Keratinocyte (primary cell): ENCODE results near the gene RBBP5. TPM values are rescaled to one million over a fixed set of nuclear protein-coding genes. Genes with fewer than 3 reads are reported as not detected.

Source experiments
- DNase-seq: peaks from one replicate; pipeline ENCODE4 v3.0.0-alpha.2; 2011; ENCODE audit warnings: low read depth, missing footprints, low spot score
- FAIRE-seq: peaks from 2 replicates; lab custom pipeline; 2011; peaks lifted over from hg19 to GRCh38; lab: Jason Lieb, UNC
- H2AFZ ChIP-seq: 2 replicates; pipeline ENCODE4 v1.6.0; 2012; ENCODE audit warnings: low read length, control low read depth, inconsistent platforms; ENCODE audit not compliant: control insufficient read depth
- H3K27ac ChIP-seq: 2 replicates; pipeline ENCODE4 v1.5.1; 2011; ENCODE audit warnings: low read length; ENCODE audit not compliant: control insufficient read depth, insufficient read depth
- H3K27me3 ChIP-seq: 3 replicates; pipeline ENCODE4 v1.6.0; 2011; ENCODE audit warnings: low read length; ENCODE audit not compliant: control insufficient read depth, insufficient read depth; ENCODE audit errors: extremely low read depth
- H3K36me3 ChIP-seq, 2 experiments: 2 replicates in 1 of 2; 3 replicates in 1 of 2; pipeline ENCODE4 v1.5.1; 2011; ENCODE audit warnings: low read length in 2 of 2, mild to moderate bottlenecking in 1 of 2; ENCODE audit not compliant: control insufficient read depth in 2 of 2, insufficient read depth in 2 of 2; ENCODE audit errors: extremely low read depth in 1 of 2
- H3K4me1 ChIP-seq: 3 replicates; pipeline ENCODE4 v1.5.1; 2011; ENCODE audit warnings: low read length; ENCODE audit not compliant: control insufficient read depth, insufficient read depth; ENCODE audit errors: extremely low read depth
- H3K4me2 ChIP-seq: 3 replicates; pipeline ENCODE4 v1.6.0; 2011; ENCODE audit warnings: low read depth, low read length; ENCODE audit not compliant: control insufficient read depth, insufficient read depth; ENCODE audit errors: extremely low read depth
- H3K4me3 ChIP-seq, 3 experiments: fragments of 200-600 bp in 1 of 3; sonication (generic) in 1 of 3; 2 replicates in 2 of 3; 3 replicates in 1 of 3; pipeline ENCODE4 v1.5.1; 2011 to 2016; ENCODE audit warnings: low read length in 3 of 3, mild to moderate bottlenecking in 3 of 3, control low read depth in 2 of 3, inconsistent platforms in 1 of 3, low read depth in 1 of 3, mixed read lengths in 1 of 3, mixed run types in 1 of 3, moderate library complexity in 1 of 3; ENCODE audit not compliant: control insufficient read depth in 2 of 3, insufficient read depth in 2 of 3; ENCODE audit errors: extremely low read depth in 1 of 3
- H3K79me2 ChIP-seq: 2 replicates; pipeline ENCODE4 v1.6.0; 2012; ENCODE audit warnings: low read length; ENCODE audit not compliant: control insufficient read depth, insufficient read depth
- H3K9ac ChIP-seq: 3 replicates; pipeline ENCODE4 v1.6.0; 2011; ENCODE audit warnings: low read length; ENCODE audit not compliant: control insufficient read depth, insufficient read depth; ENCODE audit errors: extremely low read depth
- H3K9me1 ChIP-seq: 3 replicates; pipeline ENCODE4 v1.6.0; 2011; ENCODE audit warnings: low read length; ENCODE audit not compliant: control insufficient read depth, insufficient read depth; ENCODE audit errors: extremely low read depth
- H3K9me3 ChIP-seq: 2 replicates; pipeline ENCODE4 v1.5.1; 2012; ENCODE audit warnings: low read depth, low read length; ENCODE audit not compliant: control insufficient read depth
- H4K20me1 ChIP-seq: 3 replicates; pipeline ENCODE4 v1.6.0; 2011; ENCODE audit warnings: low read length; ENCODE audit not compliant: control insufficient read depth, insufficient read depth; ENCODE audit errors: extremely low read depth
- CTCF ChIP-seq, 3 experiments: IDR thresholded peaks in 1 of 3; conservative IDR thresholded peaks in 1 of 3; optimal IDR thresholded peaks in 1 of 3; 2 replicates in 2 of 3; 3 replicates in 1 of 3; pipeline versions ENCODE3 to v1.5.1; 2011; ENCODE audit warnings: low read length in 3 of 3, mild to moderate bottlenecking in 3 of 3, moderate library complexity in 2 of 3, control low read depth in 1 of 3, inconsistent platforms in 1 of 3; ENCODE audit not compliant: insufficient read depth in 2 of 3; ENCODE audit errors: extremely low read depth in 1 of 3
- EZH2 ChIP-seq: IDR thresholded peaks from one replicate; pipeline ENCODE4 v1.6.1; 2012; ENCODE audit warnings: inconsistent platforms, mild to moderate bottlenecking, low read length, moderate library complexity
- dilution Hi-C: fragments of 300-500 bp; cut with MboI; formaldehyde crosslinking; loops from one replicate; pipeline ENCODE4 v1.7.0; 2020; ENCODE audit warnings: low sequenced_read_pairs; ENCODE audit not compliant: extremely low pct_ligation_motif_present
- polyA plus RNA-seq, 5 experiments: library from polyadenylated mRNA; depleted of rRNA in 3 of 5; stranded (reverse) in 3 of 5; stranded (forward) in 1 of 5; unstranded in 1 of 5; fragments of >200 nt; gene quantifications; 1 replicate in 1 of 5; 2 replicates in 3 of 5; 3 replicates in 1 of 5; pipeline versions ENCODE4 v1.2.1 to v1.2.3, GENCODE V29; 2011 to 2012; ENCODE audit warnings: missing spikeins in 2 of 5, low read depth in 1 of 5, low replicate concordance in 1 of 5

The RBBP5 gene
- polyA plus RNA-seq, 1 donor (not counting 4 experiments of a cell fraction or from before 2014, with no cell fraction given) = 12.3 TPM

- H3K27ac ChIP-seq = no peak overlapping the region
- TF ChIP-seq CTCF (optimal IDR thresholded peaks at IDR 0.05 in 1 of 3, IDR thresholded peaks at IDR 0.05 in 1 of 3, conservative IDR thresholded peaks at IDR 0.05 in 1 of 3; ENCODE audit: extremely low read depth in 1 of 3, insufficient read depth in 2 of 3, low read length in 3 of 3) (no peak), EZH2 (no peak)
- H4K20me1 ChIP-seq = no peaks in the 10 kb centered on the region
- no peak overlapping the region for H3K9ac ChIP-seq
- H2AFZ ChIP-seq = no peak overlapping the region
- H3K36me3 ChIP-seq = peaks cover 0 to 9% of the 10 kb centered on the region in 2 experiments
- no peaks in the 10 kb centered on the region for H3K9me1 ChIP-seq
- H3K4me1 ChIP-seq = peaks cover 10% of the 10 kb centered on the region
- H3K79me2 ChIP-seq = no peaks in the 10 kb centered on the region
- DNase-seq (no peak), FAIRE-seq (no peak)
- no peaks in the 10 kb centered on the region for H3K27me3 ChIP-seq
- no peaks in the 10 kb centered on the region for H3K9me3 ChIP-seq
- dilution Hi-C loops = no loop called here
- no peak overlapping the region for H3K4me2 ChIP-seq
- no peak overlapping the region for H3K4me3 ChIP-seq
Observed at GRCh38 chr1:205168291-205168690, 46.5 kb upstream of the RBBP5 start.

- H3K4me3 ChIP-seq = no peak overlapping the region
- no peak overlapping the region for H3K4me2 ChIP-seq
- H3K9ac ChIP-seq = no peak overlapping the region
- dilution Hi-C loops = no loop called here
- TF ChIP-seq CTCF (optimal IDR thresholded peaks at IDR 0.05 in 1 of 3, IDR thresholded peaks at IDR 0.05 in 1 of 3, conservative IDR thresholded peaks at IDR 0.05 in 1 of 3; ENCODE audit: extremely low read depth in 1 of 3, insufficient read depth in 2 of 3, low read length in 3 of 3) (no peak), EZH2 (no peak)
- no peaks in the 10 kb centered on the region for H3K9me3 ChIP-seq
- no peaks in the 10 kb centered on the region for H3K4me1 ChIP-seq
- DNase-seq (no peak), FAIRE-seq (no peak)
- no peak overlapping the region for H3K27ac ChIP-seq
- H4K20me1 ChIP-seq = no peaks in the 10 kb centered on the region
- peaks cover 14 to 18% of the 10 kb centered on the region in 2 experiments for H3K36me3 ChIP-seq
- H3K9me1 ChIP-seq = no peaks in the 10 kb centered on the region
- no peaks in the 10 kb centered on the region for H3K79me2 ChIP-seq
- H2AFZ ChIP-seq = no peak overlapping the region
- H3K27me3 ChIP-seq = no peaks in the 10 kb centered on the region
Observed at GRCh38 chr1:205162301-205162700, 40.5 kb upstream of the RBBP5 start.
